HG02870 (cell line): ENCODE measurements around the gene CELF2.
A peak's percentile ranks its signal among the peaks of the same experiment; 100 is the strongest.

Experiments
- ATAC-seq: cut with Tn5 transposase; IDR thresholded peaks from one replicate; pipeline ENCODE4 v1.9.1; 2021; ENCODE audit warnings: mild to moderate bottlenecking, moderate library complexity; ENCODE audit not compliant: unreplicated experiment

Gene CELF2

GRCh38 chr10:11213137-11213536, 195.5 kb downstream of the CELF2 start:
- no peak for ATAC-seq

- no peak for ATAC-seq
Observed at GRCh38 chr10:11214407-11214806, 196.7 kb downstream of the CELF2 start.

DNA sequence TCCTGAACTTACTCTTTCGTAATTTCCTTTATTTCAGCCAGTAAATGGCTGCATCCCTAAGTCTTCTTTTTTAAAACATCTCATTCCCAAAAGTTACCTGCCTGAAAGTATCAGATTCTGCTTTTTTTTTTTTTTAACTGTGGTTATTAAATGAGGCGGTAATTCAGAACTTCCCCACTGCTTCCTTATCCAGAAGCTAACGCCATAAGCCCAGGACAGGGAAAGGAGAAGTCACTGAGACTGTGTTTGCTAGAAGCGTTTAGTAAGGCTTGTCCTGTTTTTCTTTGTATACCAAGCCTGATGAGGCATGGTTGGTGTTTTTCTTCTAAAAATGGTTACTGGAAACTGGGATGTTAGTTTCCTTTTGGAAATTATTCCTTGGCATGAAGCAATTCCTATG, 197.8 kb downstream of the CELF2 start:
- ATAC-seq, result no peak

DNA sequence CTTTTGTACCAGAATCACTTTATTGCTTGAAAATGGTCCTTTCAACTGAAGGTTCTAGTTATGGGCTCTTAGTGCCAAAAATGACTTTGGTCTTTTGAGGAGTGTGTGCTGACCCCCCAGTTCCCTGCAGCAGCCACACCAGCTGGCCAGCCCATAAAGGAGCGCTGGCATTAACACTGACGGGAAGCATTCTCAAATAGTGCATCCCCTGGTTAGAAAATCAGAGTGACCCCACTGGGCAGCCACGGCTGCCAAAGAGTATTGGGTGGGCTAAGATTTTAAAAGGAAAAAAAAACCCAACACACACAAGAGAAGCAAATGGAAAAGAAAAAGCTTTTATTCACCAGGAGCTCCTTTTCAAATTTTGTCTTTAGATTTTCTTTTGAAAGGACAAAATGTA, 199.8 kb downstream of the CELF2 start:
- ATAC-seq, result no peak

DNA sequence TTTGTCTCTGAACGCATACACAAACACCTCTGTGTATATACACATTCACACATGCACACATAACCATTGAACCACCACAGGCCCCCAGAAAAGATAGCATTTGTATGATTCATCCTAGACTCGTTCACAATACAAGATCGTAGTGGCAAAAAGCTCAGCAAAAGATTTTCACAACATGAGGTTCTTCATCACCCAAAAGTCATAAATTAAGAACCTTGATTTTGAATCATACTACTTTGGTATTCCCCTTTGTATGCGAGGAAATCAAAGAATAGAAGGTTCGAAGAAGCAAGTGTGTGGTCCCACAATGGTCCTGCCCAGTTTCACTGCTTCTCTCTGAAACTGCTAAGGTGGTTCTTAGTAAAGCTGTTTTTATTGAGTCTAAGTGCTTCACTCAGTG, 200.7 kb downstream of the CELF2 start:
- ATAC-seq, result peak; percentile 37

DNA sequence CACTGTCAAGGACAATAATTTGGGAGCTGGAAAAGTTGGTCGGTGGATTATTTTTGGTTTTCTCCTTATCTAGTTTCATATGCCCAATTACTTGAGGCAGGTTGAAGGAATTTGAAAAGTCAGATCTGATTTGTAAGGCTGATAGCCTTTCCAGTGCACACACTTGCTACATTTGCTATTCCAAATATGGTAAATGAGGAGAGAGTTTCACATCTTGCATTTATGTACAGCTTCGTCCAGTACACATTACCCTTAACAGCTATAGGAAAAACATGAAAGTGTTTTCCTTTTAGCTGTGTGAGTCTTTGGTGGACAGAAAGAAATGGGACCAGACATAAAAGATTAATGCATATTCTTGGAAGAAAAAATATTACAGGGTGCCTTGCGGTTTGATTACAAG, 201.8 kb downstream of the CELF2 start:
- no peak for ATAC-seq

GRCh38 chr10:11223081-11223480, 205.4 kb downstream of the CELF2 start:
- no peak for ATAC-seq

GRCh38 chr10:11223507-11224140, 206.0 kb downstream of the CELF2 start:
- ATAC-seq, result no peak

DNA sequence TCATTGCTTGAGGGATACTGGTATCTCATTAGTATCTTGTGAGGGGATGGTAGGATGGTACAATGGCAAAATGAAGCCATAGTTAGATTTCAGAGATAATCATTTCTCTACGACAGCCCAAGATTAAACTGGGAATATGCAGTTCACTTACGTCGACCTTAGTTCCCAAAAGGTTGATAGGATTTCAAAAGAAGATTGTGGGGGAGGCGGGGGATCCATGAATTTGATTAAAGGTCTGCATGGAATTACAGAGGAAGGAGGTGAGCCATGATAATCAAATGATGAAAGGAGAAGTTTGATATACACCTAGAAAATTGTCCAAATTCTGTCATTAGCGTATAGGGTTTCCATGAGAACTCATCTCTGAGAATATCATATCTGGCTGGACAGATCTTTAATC, 206.6 kb downstream of the CELF2 start:
- no peak for ATAC-seq

- ATAC-seq, result no peak
Observed at GRCh38 chr10:11224792-11225416, 207.2 kb downstream of the CELF2 start.

DNA sequence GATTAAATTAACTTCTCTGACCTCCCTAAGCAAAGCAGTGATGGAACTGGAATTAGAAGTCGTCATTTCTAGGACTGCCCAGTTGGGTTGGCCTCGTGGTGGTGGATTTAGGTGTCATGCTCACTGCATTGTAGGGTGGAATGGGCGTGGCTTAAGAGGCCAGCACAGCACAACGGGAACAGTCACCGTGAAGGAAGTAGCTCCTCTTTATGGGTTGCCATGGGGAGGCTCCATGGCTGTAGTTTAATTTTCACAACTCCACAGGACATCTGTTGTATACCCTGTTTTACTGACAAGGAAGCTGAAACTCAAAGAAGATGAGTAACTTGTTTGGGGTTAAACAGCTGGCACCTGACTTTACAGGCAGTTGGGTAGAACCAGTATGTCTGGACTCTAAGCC, 208.3 kb downstream of the CELF2 start:
- peak; percentile 47 for ATAC-seq

- ATAC-seq, result peak; percentile 41
Observed at GRCh38 chr10:11227103-11227502, 209.4 kb downstream of the CELF2 start.

DNA sequence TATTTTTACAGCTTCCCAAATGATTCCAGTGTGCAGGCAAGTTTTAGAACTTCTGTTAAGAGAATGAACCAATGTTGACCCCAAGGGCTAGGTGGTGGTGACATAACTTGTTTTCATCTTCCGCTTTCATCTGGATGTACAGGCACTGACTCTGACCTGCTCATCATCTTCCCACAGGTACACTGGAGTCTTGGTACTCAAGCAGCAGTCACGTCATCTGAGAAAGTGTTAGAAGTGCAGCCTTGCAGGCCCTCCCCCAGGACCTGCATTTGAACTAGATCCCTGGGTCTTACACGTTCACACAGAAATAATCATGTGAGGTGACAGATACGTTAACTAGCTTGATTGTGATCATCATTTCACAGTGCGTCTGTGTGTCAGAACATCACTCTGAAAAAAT, 212.2 kb downstream of the CELF2 start:
- ATAC-seq, result no peak

GRCh38 chr10:11230498-11231167, 213.0 kb downstream of the CELF2 start:
- no peak for ATAC-seq

DNA sequence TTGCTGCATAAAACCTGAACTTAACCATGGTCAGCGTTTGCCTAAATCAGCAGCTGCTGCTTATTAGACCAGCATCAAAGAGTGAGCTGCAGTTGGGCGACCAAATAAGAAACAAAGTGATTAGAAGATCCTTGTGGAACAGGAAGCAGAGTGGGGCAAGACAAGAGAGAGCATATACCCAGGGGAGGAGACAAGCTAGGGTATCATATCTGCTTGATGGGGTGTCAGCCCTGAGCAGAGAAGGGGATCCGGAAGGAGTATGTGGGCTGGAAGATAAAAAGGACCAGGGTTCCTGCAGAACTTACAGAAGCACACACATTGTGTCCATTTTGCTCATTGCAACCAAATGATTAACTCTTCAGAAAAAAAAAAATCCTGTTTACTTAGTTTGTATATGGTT, 213.6 kb downstream of the CELF2 start:
- no peak for ATAC-seq

- peak; percentile 49 for ATAC-seq
Observed at GRCh38 chr10:11232222-11232961, 214.7 kb downstream of the CELF2 start.

DNA sequence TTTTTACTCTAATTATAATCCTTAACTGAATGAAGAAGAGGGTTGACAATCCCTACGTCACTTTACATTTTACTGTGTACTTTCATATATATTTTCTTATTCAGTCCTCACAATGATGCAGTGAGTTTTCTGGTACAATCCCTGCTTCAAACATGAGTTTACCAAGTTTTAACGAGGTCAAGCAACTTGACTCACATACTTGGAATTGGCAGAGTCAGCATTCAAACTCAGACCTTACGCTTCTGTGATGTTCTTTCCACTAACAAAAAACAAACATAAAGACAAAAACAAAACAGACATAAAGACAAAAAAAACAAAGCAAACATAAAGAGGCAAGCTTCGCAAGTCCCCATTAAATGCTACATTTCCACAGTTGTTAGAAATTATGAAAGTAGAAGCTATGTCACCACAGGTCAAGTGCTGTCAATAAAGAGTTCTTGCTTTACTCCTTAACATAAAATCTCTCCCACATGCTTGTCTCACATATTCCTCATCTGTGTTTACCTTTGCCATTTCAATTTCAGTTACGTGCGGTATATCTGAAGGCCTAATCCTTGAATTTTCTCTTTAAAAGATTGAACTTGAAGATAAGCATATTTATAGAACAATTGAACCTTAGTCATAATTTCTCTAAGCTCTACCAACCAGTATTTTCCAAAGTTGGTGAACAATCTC, 217.3 kb downstream of the CELF2 start:
- no peak for ATAC-seq

GRCh38 chr10:11235771-11236170, 218.1 kb downstream of the CELF2 start:
- no peak for ATAC-seq

GRCh38 chr10:11236234-11236633, 218.6 kb downstream of the CELF2 start:
- peak; percentile 48 for ATAC-seq

DNA sequence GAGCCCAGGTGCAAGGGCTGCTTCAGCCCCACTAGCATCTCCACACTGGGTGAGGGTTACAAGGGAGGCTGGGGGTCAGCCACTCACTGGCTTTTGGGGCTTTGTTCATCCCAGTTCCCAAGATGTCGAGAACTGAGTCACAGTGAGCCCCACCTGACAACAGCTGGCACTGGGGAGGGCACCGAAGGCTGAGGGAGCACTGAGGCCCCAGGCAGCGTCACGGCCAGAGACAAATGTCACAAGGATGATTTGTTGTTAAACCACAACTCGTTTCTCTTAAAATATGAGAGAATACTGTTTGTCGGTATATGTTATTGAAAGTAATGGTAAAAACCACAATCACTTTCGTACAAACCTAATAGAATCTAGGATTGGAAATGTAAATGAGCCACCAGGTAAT, 219.9 kb downstream of the CELF2 start:
- ATAC-seq, result peak; percentile 38

GRCh38 chr10:11238893-11239292, 221.2 kb downstream of the CELF2 start:
- ATAC-seq, result no peak
